ENCODE results near the gene NUB1. TPM values are rescaled to one million over a fixed set of nuclear protein-coding genes. Genes with fewer than 3 reads are reported as not detected.

NUB1 gene
- total RNA-seq, 1 donor from 2014 or later: 52.4 TPM

DNA sequence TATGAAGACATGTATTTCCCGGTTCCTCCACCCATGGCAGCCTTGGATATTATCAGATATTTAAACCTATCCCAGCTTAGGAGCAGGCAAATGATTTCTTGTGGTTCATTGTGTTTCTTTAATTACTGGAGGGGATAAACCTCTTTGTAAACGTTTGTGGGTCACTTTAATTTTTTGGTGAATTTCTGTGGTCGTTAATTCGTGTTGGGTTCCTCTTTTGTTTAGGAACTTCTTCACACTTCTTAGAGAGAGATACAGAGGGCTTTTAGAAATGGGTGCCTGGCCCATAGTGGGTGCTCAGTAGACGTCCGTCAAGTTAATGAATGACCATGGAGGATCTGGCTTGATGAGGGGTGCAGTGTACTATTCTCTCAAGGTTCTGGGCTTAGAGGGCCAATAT, 27.2 kb upstream of the NUB1 start:
- DNase-seq (ENCODE audit: low spot score): no peak

DNA sequence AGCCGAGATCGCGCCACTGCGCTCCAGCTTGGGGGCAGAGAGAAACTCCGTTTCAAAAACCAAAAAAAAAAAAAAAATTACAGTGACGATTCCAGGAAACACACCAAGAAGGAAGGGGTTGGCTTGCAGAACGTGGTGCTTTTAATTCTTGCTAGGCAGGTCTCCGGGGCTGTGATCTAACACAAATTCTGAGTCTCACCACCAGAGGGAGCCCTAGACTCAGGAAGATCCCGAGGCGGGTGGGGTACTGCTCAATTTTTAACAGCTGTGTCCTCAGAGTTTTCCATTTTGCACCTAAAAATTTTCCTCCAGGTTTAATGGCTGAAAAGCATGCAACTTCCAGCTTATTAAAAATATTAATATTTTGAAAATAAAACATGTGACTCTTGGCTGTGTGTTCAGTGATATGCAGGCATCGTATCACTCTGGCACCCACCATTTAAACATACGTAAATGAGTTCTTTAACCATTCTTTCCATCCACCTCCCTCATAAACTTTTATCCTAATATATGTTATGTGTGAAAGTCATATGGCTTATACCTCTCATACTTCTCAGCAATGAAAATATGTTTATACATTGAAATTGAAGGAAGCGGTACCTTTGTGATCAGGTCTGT, 26.5 kb upstream of the NUB1 start:
- peak; percentile 83 for DNase-seq (ENCODE audit: low spot score)

DNA sequence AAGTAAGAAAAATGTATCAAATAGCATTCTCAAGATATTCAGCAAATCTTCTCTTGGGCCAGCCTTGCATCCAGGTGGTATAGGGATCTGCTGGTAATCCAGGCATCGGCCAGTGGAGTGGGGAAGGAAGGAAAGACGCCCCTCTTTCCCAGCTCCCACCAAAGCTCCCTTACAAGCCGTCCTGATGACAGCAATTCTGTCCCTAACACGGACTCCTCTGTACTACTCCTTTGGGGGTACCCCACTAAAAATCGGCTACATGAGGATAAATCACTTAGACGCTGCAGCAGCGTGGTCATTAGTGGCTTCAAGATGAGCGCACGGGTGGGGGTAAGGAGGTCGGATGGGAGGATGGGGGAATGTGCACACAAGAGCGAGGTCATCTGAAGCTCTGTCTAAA, 24.7 kb upstream of the NUB1 start:
- no peak for DNase-seq (ENCODE audit: low spot score)

DNA sequence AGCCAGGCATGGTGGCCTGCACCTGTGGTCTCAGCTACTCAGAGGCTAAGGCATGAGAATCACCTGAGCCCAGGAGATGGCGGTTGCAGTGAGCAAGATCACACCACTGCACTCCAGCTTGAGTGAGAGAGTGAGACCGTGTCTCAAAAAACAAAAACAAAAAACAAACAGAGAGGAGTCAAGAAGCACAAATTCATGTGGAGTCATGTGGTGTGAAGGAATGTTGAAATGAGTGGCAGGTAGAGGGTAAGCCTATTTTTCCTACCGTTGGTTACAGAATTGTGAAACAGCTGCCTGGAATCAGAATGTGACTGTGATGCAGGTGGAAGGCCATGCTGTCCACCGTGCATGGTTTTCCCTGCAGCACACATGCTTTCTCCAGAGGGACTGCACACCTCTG, 23.7 kb upstream of the NUB1 start:
- no peak for DNase-seq (ENCODE audit: low spot score)

DNA sequence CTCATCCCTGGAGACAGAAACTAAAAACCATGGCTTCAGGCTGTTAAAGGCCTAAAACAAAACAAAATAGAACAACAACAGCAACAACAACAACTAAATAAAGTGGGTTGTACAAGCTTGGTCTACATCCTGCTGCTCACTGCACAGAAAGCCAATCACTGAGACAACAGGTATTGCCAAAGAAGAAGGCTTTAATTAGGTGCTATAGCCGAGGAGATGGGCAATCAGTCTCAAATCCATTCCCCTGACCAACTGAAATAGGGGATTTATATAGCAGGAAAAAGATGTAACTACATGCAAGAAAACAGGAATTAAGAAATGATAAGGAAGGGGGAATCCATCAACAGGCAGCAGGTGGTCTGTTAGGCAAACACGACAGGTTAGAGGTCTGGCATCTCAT, 22.4 kb upstream of the NUB1 start:
- DNase-seq (ENCODE audit: low spot score): no peak

DNA sequence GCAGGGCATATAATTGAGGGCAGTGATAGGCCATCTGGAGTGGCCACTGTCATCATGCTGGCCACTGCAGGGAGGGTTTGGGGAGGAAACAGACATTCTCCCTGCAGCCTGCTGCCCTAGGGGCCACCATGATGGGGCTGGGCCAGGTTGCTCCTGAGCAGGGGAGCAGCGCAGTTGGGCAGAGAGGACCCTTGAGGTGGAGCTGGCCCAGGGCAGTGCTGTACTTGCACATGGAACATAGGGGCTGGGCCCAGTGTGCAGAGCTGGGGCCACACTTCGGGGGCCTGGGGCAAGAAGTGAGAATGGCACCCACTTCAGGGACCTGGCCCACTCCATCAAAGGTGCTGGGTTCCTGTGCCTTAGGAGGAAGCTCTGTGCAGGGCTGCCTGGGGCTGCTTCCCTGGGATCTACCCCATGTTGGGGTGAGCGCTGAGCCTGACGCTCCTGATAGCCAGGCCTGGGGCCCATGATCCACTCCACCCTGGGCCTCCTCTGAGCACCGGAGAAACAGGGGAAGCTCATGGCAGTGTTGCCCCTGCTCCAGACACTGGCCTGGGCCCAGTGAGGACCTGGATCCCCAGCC, 21.3 kb upstream of the NUB1 start:
- DNase-seq (ENCODE audit: low spot score): no peak

DNA sequence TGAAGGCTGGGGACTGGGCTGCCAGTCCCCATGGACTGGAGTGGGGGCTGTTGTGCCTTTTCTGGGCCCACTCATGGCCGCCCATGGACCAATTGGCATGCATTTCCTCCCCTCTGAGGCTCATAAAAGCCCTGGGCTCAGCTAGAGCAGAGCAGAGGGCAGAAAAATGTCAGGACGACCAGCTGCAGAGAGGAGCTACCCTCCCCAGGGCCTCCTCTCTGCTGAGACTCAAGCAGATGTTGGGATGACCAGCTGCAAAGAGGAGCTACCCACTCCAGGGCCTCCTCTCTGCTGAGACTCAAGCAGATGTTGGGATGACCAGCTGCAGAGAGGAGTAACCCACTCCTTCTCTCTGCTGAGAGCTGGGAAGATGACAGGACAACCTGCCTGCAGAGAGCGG, 20.3 kb upstream of the NUB1 start:
- DNase-seq (ENCODE audit: low spot score): no peak

DNA sequence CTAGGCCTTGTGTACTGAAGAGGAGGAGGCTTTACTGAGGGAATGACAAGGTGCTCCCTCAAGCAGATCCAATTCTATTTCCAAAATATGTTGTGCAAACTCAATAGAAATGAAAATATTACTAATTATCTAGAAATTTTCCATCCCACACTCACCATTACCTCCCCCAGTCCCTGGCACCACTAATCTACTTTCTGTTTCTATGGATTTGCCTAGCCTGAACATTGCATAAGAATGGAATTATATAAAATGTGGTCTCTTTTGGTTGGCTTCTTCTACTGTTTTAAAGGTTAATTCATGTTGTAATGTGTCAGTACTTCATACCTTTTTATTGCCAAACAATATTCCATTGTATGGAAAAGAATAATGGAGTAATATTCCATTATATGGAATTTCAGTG, 18.7 kb upstream of the NUB1 start:
- DNase-seq (ENCODE audit: low spot score): no peak

DNA sequence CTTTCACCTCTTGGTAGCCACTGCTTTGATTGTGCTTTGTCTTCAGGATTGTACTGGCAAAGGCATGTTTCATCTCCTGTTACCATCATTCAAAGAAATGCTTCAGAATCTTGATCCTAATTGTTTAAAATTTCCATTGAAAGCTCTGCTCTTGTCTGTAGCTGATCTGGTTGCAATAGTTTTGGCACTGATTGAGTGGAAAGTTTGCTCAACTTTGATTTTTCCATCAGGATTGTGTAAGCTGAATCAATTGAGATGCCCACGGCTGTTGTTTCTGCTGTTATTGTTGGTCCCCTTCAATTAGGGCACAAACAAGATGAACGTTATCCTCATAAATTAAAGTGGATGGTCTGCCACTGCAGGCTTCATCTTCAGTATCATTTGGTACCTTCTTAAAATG, 14.6 kb upstream of the NUB1 start:
- no peak for DNase-seq (ENCODE audit: low spot score)

DNA sequence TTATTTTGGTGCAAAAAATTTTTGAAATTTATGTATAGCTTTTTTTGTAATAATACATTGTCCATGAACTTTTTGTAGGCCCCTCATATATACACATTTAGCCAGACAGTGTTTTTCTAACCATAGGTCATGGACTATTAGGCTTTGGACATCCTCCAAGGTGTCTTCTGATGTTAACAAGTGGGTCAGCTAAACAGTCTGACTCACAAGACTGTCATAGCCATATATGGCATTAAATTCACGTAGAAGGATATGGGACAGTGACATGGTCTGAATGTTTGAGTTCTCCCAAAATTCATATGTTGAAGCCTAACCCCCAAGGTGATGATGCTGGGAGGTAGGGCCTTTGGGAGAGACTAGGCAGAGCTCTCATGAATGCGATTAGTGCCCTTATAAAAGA, 14.0 kb upstream of the NUB1 start:
- DNase-seq (ENCODE audit: low spot score): no peak

DNA sequence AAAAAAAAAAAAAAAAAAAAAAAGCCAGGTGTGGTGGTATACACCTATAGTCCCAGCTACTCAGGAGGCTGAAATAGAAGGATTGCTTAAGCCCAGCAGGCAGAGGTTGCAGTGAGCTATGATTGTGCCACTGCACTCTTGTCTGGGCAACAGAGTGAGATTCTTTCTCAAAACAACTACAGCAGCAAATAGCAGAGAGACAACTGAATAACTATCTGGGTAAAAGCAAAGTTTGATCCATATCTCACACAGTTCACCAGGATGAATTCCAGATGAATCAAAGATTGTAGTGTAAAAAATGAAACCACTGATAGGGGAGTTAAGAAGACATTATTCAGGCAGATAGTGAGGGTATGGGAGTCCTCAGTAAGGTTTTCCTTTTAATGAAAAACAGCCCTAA, 11.4 kb upstream of the NUB1 start:
- no peak for DNase-seq (ENCODE audit: low spot score)

DNA sequence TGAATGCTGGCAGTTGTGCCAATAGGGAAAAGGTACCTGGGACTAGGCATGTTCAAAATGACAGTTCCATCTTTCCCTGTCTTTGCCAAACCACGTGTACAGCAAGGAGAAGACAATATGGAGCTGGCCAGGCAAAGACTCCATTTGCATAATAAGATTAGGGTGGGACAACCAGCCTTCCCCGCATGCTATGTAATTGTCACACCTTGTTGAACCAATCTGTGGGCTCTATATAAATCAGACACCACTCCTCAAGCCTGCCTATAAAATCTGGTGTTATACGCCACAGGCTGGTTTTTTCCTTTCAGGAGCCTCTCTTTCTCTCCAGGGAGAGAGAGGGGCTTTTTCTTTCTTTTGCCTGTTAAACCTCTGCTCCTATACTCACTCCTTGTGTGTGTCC, 11.0 kb upstream of the NUB1 start:
- DNase-seq (ENCODE audit: low spot score): no peak

DNA sequence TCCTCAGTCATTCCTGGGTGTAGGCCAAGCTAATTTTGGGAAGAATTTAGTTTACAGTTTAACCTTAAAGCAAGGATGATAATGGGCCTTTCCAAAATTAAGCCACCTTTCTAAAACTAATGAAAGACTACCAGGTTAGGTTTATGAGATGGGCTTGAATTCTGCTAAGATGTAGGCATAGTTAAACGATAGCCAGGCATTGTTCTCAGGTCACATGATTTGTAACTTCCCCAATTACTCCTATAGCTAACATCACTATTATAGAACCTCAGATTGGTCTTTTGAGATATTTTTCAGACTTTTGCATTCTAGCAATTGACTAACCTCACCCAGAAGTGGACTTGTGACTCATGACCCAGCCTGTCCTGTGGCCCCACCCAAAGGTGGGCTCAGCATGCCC, 7.0 kb upstream of the NUB1 start:
- no peak for DNase-seq (ENCODE audit: low spot score)

DNA sequence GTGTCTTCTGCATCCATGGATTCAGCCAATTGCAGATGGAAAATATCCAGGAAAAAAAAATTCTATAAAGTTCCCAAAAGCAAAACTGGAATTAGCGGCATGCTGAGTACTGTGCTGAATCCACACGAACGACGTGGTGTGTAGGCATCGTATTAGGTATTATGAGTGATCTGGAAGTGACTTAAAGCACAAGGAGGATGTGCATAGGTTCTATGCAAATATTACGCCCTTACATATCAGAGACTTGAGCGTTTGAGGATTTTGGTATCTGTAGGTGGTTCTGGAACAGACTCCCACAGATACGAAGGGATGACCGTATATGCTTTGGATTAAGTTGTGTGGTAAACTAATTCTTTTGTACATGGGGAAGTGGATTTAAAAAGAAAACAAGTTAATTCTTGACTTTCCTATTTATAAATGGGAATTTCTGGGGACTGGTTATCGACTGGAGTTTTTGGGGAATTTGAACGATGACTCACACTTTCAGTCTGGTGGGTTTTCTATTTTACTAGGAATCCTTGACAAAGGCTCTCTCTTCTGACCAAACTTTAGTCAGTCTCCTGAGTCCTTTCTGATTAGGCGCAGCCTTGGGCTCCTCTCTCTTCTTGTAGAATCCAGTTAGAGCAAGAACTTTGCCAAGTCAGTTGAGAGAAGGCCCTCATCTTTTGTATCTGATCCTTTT, 5.4 kb upstream of the NUB1 start:
- no peak for DNase-seq (ENCODE audit: low spot score)

DNA sequence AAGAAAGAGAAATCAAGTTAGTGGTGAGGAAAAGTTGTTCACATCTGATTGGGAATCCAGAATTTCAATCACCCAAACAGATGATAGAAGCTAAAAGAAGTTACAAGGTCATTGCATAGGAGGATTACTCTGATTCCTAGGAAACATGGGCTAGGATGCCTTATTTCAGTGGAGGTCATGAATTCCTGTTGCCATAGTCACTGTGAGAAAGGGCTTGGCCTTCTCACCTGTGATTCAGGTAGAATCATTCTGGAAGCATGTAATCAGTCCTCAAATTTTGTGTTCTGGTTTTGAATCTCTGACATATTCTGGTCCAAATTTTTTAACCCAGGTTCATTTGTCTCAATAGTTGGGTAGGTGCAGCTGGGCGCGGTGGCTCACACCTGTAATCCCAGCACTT, 4.3 kb upstream of the NUB1 start:
- no peak for DNase-seq (ENCODE audit: low spot score)

DNA sequence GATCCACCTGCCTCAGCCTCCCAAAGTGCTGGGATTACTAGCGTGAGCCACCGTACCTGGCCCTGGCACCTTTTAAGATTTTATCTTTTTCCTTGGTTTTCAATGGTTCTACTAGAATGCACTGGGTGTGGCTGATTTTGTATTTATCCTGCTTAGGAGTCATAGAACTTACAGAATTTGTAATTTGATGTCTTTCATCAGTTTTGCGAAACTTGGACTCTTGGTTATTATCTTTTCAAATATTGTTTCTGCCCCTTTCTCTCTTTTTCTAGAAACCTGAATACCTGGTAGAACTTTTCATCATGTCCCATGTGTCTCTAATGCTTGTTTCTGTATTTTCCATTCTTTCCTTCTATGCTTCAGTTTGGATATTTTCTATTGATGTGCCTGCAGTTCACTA, 2.8 kb upstream of the NUB1 start:
- DNase-seq (ENCODE audit: low spot score): no peak

DNA sequence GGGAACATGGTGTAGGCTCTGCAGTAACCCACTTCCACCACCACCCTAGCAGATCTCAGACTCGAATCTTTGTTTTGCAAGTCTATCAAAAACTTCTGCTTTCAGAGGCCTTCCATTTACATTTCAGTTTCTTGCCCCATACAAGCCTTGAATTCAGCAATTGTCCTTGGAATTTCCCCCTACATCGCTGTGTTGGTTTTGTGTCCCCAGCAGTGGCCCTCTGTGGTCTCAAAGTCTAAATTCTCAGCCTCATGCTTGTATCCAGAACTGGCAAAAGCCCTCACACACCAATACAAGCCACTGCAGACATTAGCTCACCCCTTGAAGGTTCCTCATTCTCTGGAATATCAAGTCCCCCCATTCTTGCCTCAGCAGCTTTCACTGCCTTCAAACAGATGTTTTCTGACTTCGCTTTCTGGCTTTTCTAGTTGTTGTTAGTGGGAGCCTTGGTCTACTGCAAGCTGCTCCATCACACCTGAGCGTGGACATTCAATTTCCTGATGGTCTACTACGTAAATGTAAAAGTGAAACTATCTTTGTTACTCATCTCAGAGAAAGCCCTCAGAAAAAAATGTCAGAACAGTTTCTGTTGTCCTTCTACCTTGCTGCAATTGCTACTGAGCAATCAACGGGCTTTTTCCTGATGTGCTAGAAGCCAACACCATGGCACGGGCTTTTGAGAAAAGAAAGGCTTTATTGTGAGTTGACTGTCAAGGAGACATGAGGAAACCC, 1.8 kb upstream of the NUB1 start:
- DNase-seq (ENCODE audit: low spot score): no peak

DNA sequence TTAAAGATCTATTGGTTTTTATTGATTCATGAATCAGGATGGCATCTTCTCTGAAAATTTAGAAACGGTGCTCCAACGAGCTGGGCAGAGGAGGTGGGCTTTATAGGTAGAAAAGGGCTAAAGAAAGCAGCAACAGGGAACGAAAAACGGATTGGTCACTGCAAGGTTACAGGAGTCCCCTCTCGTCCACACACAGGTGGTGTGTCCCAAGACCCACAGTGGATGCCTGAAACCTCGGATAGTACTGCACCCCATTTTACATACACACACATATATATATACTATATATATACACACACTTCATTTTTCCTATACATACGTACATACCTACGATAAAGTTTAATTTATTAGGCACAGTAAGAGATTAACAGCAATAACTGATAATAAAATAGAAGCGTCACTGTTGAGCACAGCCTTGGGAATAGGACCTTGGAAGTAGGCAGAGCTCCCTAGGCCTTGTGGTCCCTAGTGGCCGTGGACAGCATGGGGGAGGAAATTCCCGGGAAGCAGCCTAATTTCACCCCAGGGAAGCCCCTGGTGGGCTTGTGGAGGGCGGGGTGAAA, 737 bp upstream of the NUB1 start:
- DNase-seq (ENCODE audit: low spot score): no peak

DNA sequence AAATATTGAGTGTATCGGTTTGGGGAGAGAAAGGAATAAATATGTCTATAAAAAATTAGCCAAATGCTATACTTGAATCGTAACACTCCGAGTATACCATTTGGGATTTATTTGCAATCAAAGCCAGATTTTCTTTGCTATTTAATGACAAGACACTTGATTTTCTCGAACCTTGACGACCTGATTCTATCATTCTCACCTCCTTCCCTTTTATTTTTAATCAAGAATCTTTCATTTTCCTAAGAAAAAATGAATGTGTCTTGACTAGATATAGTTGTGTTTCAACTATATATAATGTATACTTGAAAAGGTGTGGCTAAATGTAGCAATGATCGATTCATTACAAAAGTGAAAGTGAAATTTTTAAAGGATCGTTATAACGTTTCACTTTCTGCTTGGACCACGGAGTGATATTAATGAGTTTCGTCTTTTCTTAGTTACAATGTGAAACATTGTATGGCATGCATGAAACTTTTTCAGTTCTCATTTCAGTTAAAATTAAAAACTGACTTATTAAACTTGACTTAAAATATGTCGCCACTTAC, 562 bp downstream of the NUB1 start:
- DNase-seq (ENCODE audit: low spot score): no peak

DNA sequence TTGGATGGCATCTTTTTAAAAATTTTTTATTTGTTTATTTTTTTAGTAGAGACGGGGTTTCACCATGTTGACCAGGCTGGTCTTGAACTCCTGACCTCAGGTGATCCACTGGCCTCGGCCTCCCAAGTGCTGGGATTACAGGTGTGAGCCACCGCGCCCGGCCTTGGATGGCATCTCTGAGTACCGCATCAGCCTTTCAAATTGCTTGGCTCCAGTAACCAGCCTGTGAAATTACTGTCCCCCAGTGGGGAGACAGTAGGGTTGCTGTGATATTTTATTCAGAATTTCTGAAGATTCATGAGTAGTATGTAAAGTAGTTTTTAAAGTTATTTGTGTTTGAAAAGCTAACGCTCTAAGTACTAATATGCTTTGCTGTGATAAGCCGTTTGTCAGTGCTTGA, 1.2 kb downstream of the NUB1 start:
- DNase-seq (ENCODE audit: low spot score): no peak

DNA sequence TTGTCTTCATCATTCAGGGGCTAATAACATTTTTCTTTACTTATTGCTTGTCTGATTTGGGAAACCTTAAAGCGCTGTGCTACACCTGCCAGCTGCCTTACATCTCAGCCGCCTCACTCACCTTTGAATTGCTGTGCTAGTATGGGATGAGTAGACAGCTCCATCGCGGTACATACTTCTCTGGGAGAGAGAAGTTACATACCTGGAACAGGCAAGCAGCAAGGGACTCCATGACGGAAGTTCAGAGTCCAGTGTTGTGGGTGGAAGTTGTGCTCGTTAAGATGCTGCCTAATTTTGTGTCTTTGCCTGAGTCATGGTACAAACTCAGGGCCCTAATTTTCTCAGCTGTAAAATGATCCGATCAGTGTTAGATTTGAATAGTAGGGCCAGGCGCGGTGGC, 1.9 kb downstream of the NUB1 start:
- no peak for DNase-seq (ENCODE audit: low spot score)
